K562 (cell line): Measurements from ENCODE around the gene TMEM184C. TPM values are rescaled to one million over a fixed set of nuclear protein-coding genes. Genes with fewer than 3 reads are reported as not detected.

ENCODE experiments used
- ATAC-seq: fragments of 200-7000 bp; cut with Tn5 transposase; 3 replicates; pipeline ENCODE4 v1.9.1; 2020; ENCODE audit warnings: moderate library complexity
- BruUV-seq: library from RNA; stranded (reverse); fragments of 400-500 nt; replicated peaks from 2 replicates; lab custom pipeline; 2021; lab: Mats Ljungman, UMichigan
- CTCF ChIA-PET: fragments of 300-600 bp; formaldehyde crosslinking; extraction: SDS; loops from one replicate; lab custom pipeline; 2021; ENCODE audit warnings: low intra/inter-chr PET ratio; lab: Yijun Ruan, JAX
- POLR2A ChIA-PET: fragments of 300-600, 350-650 bp; sonication (Branson Sonifier 250); formaldehyde crosslinking; extraction: SDS; loops from one replicate; lab custom pipeline; 2021; ENCODE audit warnings: antibody characterized with exemption, inconsistent platforms; lab: Yijun Ruan, JAX
- DNase-seq, 4 experiments: peaks; one replicate each; pipeline versions ENCODE4 v3.0.0 to v3.0.0-alpha.2; 2011 to 2018; ENCODE audit warnings: low spot score in 3 of 4, mixed read lengths in 3 of 4; ENCODE audit errors: extremely low read depth in 1 of 4
- FAIRE-seq: peaks from 2 replicates; lab custom pipeline; 2011; peaks lifted over from hg19 to GRCh38; lab: Jason Lieb, UNC
- H2AFZ ChIP-seq: 2 replicates; pipeline ENCODE4 v1.6.0; 2011; ENCODE audit warnings: low read depth, low read length, control low read depth, inconsistent platforms
- H3K27ac ChIP-seq: fragments of 200-600 bp; 3 replicates; pipeline ENCODE4 v1.8.0; 2011; ENCODE audit warnings: low read depth, mild to moderate bottlenecking, control low read depth, inconsistent platforms, low read length, moderate library complexity, mixed read lengths; ENCODE audit errors: extremely low read depth
- H3K27me3 ChIP-seq, 2 experiments: fragments of 300-600 bp in 1 of 2; 2 replicates in 1 of 2; 3 replicates in 1 of 2; pipeline versions ENCODE4 v1.6.0 to v1.8.0; 2011; ENCODE audit warnings: inconsistent platforms in 2 of 2, low read length in 2 of 2, mild to moderate bottlenecking in 1 of 2, mixed read lengths in 1 of 2, moderate library complexity in 1 of 2; ENCODE audit not compliant: control insufficient read depth in 2 of 2, insufficient read depth in 2 of 2
- H3K36me3 ChIP-seq: fragments of 300-600 bp; 3 replicates; pipeline ENCODE4 v1.8.0; 2011; ENCODE audit warnings: mild to moderate bottlenecking, low read length, inconsistent platforms; ENCODE audit not compliant: control insufficient read depth, insufficient read depth
- H3K4me1 ChIP-seq, 2 experiments: fragments of 200-600 bp in 1 of 2; replicated peaks in 1 of 2; 2 replicates in 1 of 2; 3 replicates in 1 of 2; pipeline versions ENCODE4 v1.5.1 to v1.8.0; 2011; ENCODE audit warnings: inconsistent platforms in 2 of 2, low read length in 2 of 2, mild to moderate bottlenecking in 1 of 2, mixed read lengths in 1 of 2, moderate library complexity in 1 of 2; ENCODE audit not compliant: control insufficient read depth in 2 of 2, insufficient read depth in 2 of 2
- H3K4me2 ChIP-seq: 2 replicates; pipeline ENCODE4 v1.6.1; 2011; ENCODE audit warnings: low read length, control low read depth, inconsistent platforms, mixed read lengths; ENCODE audit not compliant: insufficient read depth
- H3K4me3 ChIP-seq: fragments of 200-600 bp; sonication (generic), shearing (Covaris generic); 2 replicates; pipeline ENCODE4 v1.5.1; 2016; ENCODE audit warnings: control low read depth, inconsistent platforms
- H3K79me2 ChIP-seq: fragments of 200-600 bp; 3 replicates; pipeline ENCODE4 v1.8.0; 2011; ENCODE audit warnings: low read length, inconsistent platforms; ENCODE audit not compliant: control insufficient read depth, insufficient read depth
- H3K9ac ChIP-seq, 2 experiments: 2 replicates each; pipeline versions ENCODE4 v1.6.0 to v1.6.1; 2011; ENCODE audit warnings: low read depth in 2 of 2, low read length in 2 of 2, control low read depth in 1 of 2, inconsistent platforms in 1 of 2, mild to moderate bottlenecking in 1 of 2, mixed read lengths in 1 of 2; ENCODE audit not compliant: insufficient read depth in 1 of 2
- H3K9me1 ChIP-seq: one replicate; pipeline ENCODE4 v1.6.0; 2011; ENCODE audit warnings: inconsistent platforms, mild to moderate bottlenecking, low read length, moderate library complexity; ENCODE audit not compliant: control insufficient read depth, insufficient read depth
- H3K9me3 ChIP-seq: replicated peaks from 2 replicates; pipeline ENCODE4 v1.5.1; 2011; ENCODE audit warnings: low read depth, low read length, inconsistent platforms; ENCODE audit not compliant: control insufficient read depth, insufficient read depth
- H4K20me1 ChIP-seq: replicated peaks from 2 replicates; pipeline ENCODE4 v1.6.1; 2011; ENCODE audit warnings: low read length, inconsistent platforms, mixed read lengths; ENCODE audit not compliant: control insufficient read depth, insufficient read depth
- BRD4 ChIP-seq: fragments of 200-600 bp; sonication (generic); IDR thresholded peaks from 2 replicates; pipeline ENCODE4 v1.6.1; 2017; ENCODE audit warnings: inconsistent platforms
- CGGBP1 ChIP-seq: fragments of 250-450 bp; sonication (Bioruptor Pico); IDR thresholded peaks from 2 replicates; pipeline ENCODE4 v1.9.0; 2021; ENCODE audit warnings: mild to moderate bottlenecking
- EWSR1 ChIP-seq: fragments of 450-650 bp; IDR thresholded peaks from 2 replicates; pipeline ENCODE4 v1.6.1; 2018; ENCODE audit warnings: borderline replicate concordance, mild to moderate bottlenecking, low read depth, moderate library complexity; ENCODE audit not compliant: partially characterized antibody
- GABPA ChIP-seq: fragments of 200-800 bp; sonication (Bioruptor generic); conservative IDR thresholded peaks from 2 replicates; pipeline ENCODE4 v1.6.1; 2016; ENCODE audit warnings: low read depth, missing genetic modification characterization, missing compliant biosample characterization
- HDAC1 ChIP-seq, 2 experiments: fragments of 450-650 bp; IDR thresholded peaks; 2 replicates each; pipeline ENCODE4 v1.6.1; 2016 to 2017; ENCODE audit warnings: inconsistent platforms in 1 of 2, mild to moderate bottlenecking in 1 of 2, moderate library complexity in 1 of 2
- HMBOX1 ChIP-seq: sonication (generic); IDR thresholded peaks from 2 replicates; pipeline ENCODE4 v1.6.1; 2016
- NFIC ChIP-seq: fragments of 450-650 bp; IDR thresholded peaks from 2 replicates; pipeline ENCODE4 v1.6.1; 2017; ENCODE audit warnings: mild to moderate bottlenecking, inconsistent platforms
- PATZ1 ChIP-seq: fragments of 250-450 bp; sonication (Bioruptor Pico); IDR thresholded peaks from 2 replicates; pipeline ENCODE4 v1.5.0; 2020; ENCODE audit warnings: mild to moderate bottlenecking, borderline replicate concordance
- POLR2AphosphoS2 ChIP-seq: IDR thresholded peaks from 2 replicates; pipeline ENCODE4 v1.6.1; 2012; ENCODE audit warnings: low read length, improper control_type of control experiment
- PTTG1 ChIP-seq: fragments of 450-650 bp; IDR thresholded peaks from 2 replicates; pipeline ENCODE4 v1.6.1; 2016; ENCODE audit warnings: low read depth, mild to moderate bottlenecking, missing genetic modification characterization, missing compliant biosample characterization
- TCF7 ChIP-seq: sonication (generic); IDR thresholded peaks from 2 replicates; pipeline ENCODE4 v1.6.1; 2016; ENCODE audit warnings: antibody characterized with exemption, borderline replicate concordance
- ZFP91 ChIP-seq: sonication (generic); formaldehyde crosslinking; IDR thresholded peaks from 2 replicates; pipeline ENCODE4 v1.8.0; 2022; ENCODE audit warnings: mild to moderate bottlenecking, missing genetic modification reagents
- ZNF133 ChIP-seq: fragments of 250-450 bp; sonication (Bioruptor Pico); IDR thresholded peaks from 2 replicates; pipeline ENCODE4 v1.4.0; 2020; ENCODE audit warnings: mild to moderate bottlenecking
- WGBS: fragments of 100-300 bp; shearing (Covaris generic); methylation state at CpG from one replicate; pipeline ENCODE4 v1.1.6; 2016; ENCODE audit warnings: low coverage, mixed read lengths; ENCODE audit not compliant: insufficient coverage; ENCODE audit errors: missing lambda C conversion rate; 5-methylcytosine and 5-hydroxymethylcytosine counted together
- in situ Hi-C: fragments of 300-500 bp; cut with MboI; formaldehyde crosslinking; loops from 4 replicates; pipeline ENCODE4 v1.15.0; 2018; ENCODE audit warnings: inconsistent platforms, mixed read lengths
- intact Hi-C: fragments of 100-400 bp; cut with micrococcal nuclease; formaldehyde crosslinking; loops from 2 replicates; pipeline ENCODE4 v1.14.2; 2022
- polyA plus RNA-seq, 8 experiments: library from polyadenylated mRNA; depleted of rRNA in 4 of 8; stranded (reverse) in 5 of 8; unstranded in 3 of 8; fragments of >200 nt; fragmentation: Nextera tagmentation in 2 of 8; fragmentation: Illumina TruSeq in 1 of 8; extraction: Ambion mirVana in 2 of 8; extraction: Trizol in 1 of 8; gene quantifications; 2 replicates each; pipeline versions ENCODE4 v1.2.1 to v1.2.3, GENCODE V29; 2011 to 2014; ENCODE audit warnings: inconsistent platforms in 1 of 8, missing spikeins in 1 of 8
- total RNA-seq, 7 experiments: library from RNA; depleted of rRNA in 6 of 7; stranded (reverse); fragments of >200 nt in 6 of 7; fragmentation: Illumina TruSeq in 2 of 7; extraction: Trizol in 2 of 7; gene quantifications; 2 replicates each; pipeline versions ENCODE4 v1.2.1 to v1.2.3, GENCODE V29; 2011 to 2021; ENCODE audit warnings: low replicate concordance in 1 of 7

Gene TMEM184C
- total and polyA plus RNA-seq, 9 of the 15 experiments (the other 6 are each of a cell fraction or from before 2014, with no cell fraction given), result 3.9 to 24.2 (median 18.2) TPM

- H3K79me2 ChIP-seq, result peaks cover 32% of the 10 kb centered on the region
- peak within 1 kb of the TSS; percentile 89 for H3K27ac ChIP-seq
- no peaks in the 10 kb centered on the region for H4K20me1 ChIP-seq
- FAIRE-seq, result peak; percentile 96
- H3K4me3 ChIP-seq, result peak within 1 kb of the TSS; percentile 79
- no peaks in the 10 kb centered on the region for H3K27me3 ChIP-seq
- under 1% methylated on average over 65 of the region's 69 CpGs for WGBS
- ATAC-seq, result peak; percentile 99
- BruUV-seq, result TSS peak; percentile 98
- H3K4me1 ChIP-seq, result peaks cover 4 to 7% of the 10 kb centered on the region in 2 experiments; a peak in 3 of 5 replicates
- no peaks in the 10 kb centered on the region for H3K9me3 ChIP-seq
- ChIA-PET CTCF (no interaction called here), POLR2A (interaction anchor here (0.7 to 2.3 kb wide), 5 partner anchors 10 to 164 kb away, joined by 3 to 11 read pairs (median 3); partner anchors contain the start of gene TMEM184C)
- DNase-seq, result peak; percentile 89 to 94 (median 92)
- in situ Hi-C loops, result no loop called here
- no peaks in the 10 kb centered on the region for H3K9me1 ChIP-seq
- intact Hi-C loops, result no loop called here
- peak within 1 kb of the TSS; percentile 84 to 97 for H3K9ac ChIP-seq
- H2AFZ ChIP-seq, result peak within 1 kb of the TSS; percentile 96
- peaks cover 9% of the 10 kb centered on the region; the same call in 1 of the 3 replicates for H3K36me3 ChIP-seq
- H3K4me2 ChIP-seq, result peak within 1 kb of the TSS; percentile 84
- no peak for TF ChIP-seq PTTG1
- no peak; the same call in 1 of the 2 replicates for TF ChIP-seq POLR2AphosphoS2
- TF ChIP-seq ZFP91 (CRISPR knock-in tag), result no peak
- TF ChIP-seq NFIC, result peak; percentile 43
- TF ChIP-seq EWSR1, result no peak
- TF ChIP-seq PATZ1, result no peak
- TF ChIP-seq TCF7, result no peak
- no peak for TF ChIP-seq HMBOX1
- no peak for TF ChIP-seq ZNF133
- TF ChIP-seq BRD4, result no peak
- peak in 1 of 2 experiments; percentile 50; a peak in 2 of 4 replicates for TF ChIP-seq HDAC1 (IDR thresholded peaks at IDR 0.05)
- peak; percentile 55; the same call in 1 of the 2 replicates for TF ChIP-seq GABPA
- TF ChIP-seq CGGBP1 (CRISPR knock-in tag), result no peak
These were observed 66.8 kb downstream of the TMEM184C start, which contains the start of gene PRMT9 for GRCh38 chr4:147683717-147684700. TSS of gene PRMT9 (minus strand) at chr4:147684163. CDS start at chr4:147683987, 176 bp downstream.
